HG03442 (cell line): ENCODE results near the gene OR2AJ1.

ENCODE experiments used
- ATAC-seq: cut with Tn5 transposase; IDR thresholded peaks from one replicate; pipeline ENCODE4 v1.9.1; 2021; ENCODE audit warnings: mild to moderate bottlenecking, moderate library complexity; ENCODE audit not compliant: unreplicated experiment

The OR2AJ1 gene

DNA sequence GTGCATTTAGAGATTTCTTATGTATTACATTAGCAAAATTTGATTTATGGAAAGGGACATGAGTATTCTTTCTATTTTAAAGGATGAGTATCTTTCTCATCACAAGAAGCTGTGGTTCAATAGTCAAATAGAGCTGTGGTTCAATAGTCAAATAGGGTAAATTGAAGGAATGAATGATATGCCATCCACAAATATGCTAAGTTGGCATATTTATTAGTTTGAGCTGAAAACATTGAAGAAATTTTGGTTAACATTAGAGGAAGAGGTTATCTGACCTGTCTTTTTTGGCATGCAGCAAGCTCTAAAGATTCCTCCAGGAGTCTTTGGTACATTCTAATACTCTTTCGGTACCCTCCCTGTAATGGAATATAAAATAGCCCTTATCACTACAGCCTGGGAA is 28.7 kb downstream of the OR2AJ1 start:
- ATAC-seq: no peak

DNA sequence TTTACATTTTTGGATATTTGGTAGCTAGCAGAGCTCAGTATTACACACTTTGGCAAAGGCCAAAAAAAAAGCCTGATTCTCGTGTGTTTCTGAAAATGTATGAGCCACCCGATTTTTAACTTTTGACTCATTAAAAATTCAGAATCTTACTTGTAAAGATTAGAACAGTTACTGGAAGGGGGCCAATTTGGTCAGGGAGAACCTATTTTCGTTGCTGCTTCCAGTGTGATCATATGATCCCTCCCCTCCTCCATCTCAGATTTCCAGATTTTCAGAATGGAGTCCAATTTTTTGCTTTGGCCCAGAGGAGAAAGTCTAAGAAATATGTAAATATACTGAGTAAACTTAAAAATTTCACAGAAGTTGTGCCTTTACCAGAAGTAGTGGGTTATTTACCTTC is 37.1 kb downstream of the OR2AJ1 start:
- no peak for ATAC-seq

GRCh38 chr1:247962911-247963588 is 38.4 kb downstream of the OR2AJ1 start:
- ATAC-seq: no peak

DNA sequence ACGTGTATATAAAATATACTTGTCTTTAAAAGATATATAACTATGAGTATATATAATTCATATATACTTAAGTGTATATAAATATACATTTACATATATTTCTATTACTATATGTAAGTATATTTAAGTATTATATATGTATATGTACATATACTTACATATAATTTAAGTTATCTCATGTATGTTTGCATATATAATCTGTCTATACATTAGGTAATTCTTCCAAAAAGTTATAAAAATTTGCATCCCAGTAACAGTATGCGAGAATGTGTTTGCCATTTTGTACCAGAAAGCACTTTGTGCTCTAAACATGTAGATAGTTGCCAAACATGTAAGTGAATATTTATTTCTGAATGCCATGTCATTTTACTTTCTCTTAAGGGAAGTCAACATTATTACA is 40.2 kb downstream of the OR2AJ1 start, which contains the start of gene OR2AK2:
Gene OR2AK2 (plus strand): TSS at position 301 of the 400 bp plus-strand sequence. CDS start 144 bp downstream, outside the sequence.
- ATAC-seq: no peak

DNA sequence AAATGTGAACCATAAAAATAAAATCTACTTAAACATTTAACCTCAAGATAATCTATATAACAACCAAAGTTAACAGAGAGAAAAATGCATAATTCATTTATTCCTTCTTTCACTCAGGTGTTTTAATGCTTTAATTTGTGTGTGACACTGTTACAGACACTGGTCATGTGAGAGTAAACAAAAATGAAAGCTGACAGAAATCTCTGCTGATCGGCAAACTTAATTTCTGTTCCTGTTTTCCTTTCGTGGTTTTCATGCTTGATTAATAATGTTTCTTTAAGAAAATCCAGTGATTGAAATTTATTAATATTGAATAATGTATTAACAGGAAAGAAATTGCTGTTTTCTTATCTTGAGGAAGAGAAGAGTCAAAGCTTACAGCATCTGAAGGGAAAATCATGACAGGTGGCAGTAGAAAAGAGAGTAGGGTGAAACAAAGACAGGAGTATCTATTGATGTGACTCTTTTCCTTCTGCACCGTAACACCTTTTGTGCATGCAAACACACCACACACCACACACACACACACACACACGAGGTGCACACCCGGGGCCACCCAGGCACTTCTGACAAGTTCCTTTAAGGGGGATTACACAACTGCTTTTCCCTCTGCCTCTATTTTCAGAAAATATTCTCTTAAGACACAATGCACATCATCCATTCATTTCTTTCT is 42.0 kb downstream of the OR2AJ1 start:
- peak; percentile 85 for ATAC-seq
